Loucy (cell line): ENCODE data around the gene MICALL1.
A peak's percentile ranks its signal among the peaks of the same experiment; 100 is the strongest.
"Not testable (repeated sequence)": the region's sequence is repeated elsewhere in the genome, so short reads cannot be mapped to it uniquely, and the experiment has no call there.

Experiments used
- H2AFZ ChIP-seq: fragments of 200-600 bp; sonication (generic); 2 replicates; pipeline ENCODE4 v1.6.0; 2016; ENCODE audit warnings: antibody characterized with exemption, mild to moderate bottlenecking, low read length, moderate library complexity
- H3F3A ChIP-seq: fragments of 200-600 bp; 2 replicates; pipeline ENCODE4 v1.6.0; 2016; ENCODE audit warnings: antibody characterized with exemption, low read depth, mild to moderate bottlenecking
- H3K27me3 ChIP-seq: fragments of 200-600 bp; sonication (generic); 2 replicates; pipeline ENCODE4 v1.6.1; 2014; ENCODE audit warnings: low read length, mild to moderate bottlenecking; ENCODE audit not compliant: insufficient read depth, poor library complexity, severe bottlenecking
- H3K36me3 ChIP-seq: fragments of 200-600 bp; sonication (generic); 2 replicates; pipeline ENCODE4 v1.6.1; 2016; ENCODE audit warnings: low read length; ENCODE audit not compliant: insufficient read depth
- H3K4me1 ChIP-seq: fragments of 200-600 bp; sonication (generic); 2 replicates; pipeline ENCODE4 v1.5.1; 2014; ENCODE audit warnings: low read length, mild to moderate bottlenecking; ENCODE audit not compliant: insufficient read depth, poor library complexity, severe bottlenecking
- H3K4me2 ChIP-seq: fragments of 200-600 bp; sonication (generic); 2 replicates; pipeline ENCODE4 v1.6.0; 2014; ENCODE audit warnings: antibody characterized with exemption, low read length, low read depth, mild to moderate bottlenecking; ENCODE audit not compliant: poor library complexity, severe bottlenecking
- H3K4me3 ChIP-seq: fragments of 200-600 bp; sonication (generic); 2 replicates; pipeline ENCODE4 v1.5.1; 2014; ENCODE audit warnings: low read length, mild to moderate bottlenecking, mixed read lengths; ENCODE audit not compliant: poor library complexity, severe bottlenecking
- H3K79me2 ChIP-seq: fragments of 200-600 bp; sonication (generic); 2 replicates; pipeline ENCODE4 v1.6.1; 2014; ENCODE audit warnings: low read length; ENCODE audit not compliant: insufficient read depth
- H3K9ac ChIP-seq: fragments of 200-600 bp; sonication (generic); 2 replicates; pipeline ENCODE4 v1.6.0; 2014; ENCODE audit warnings: mild to moderate bottlenecking, low read depth, low read length, moderate library complexity; ENCODE audit not compliant: poor library complexity, severe bottlenecking
- H3K9me2 ChIP-seq: fragments of 200-600 bp; sonication (generic); replicated peaks from 2 replicates; pipeline ENCODE4 v1.6.1; 2016; ENCODE audit warnings: low read depth, low read length, mixed read lengths
- H3K9me3 ChIP-seq: fragments of 200-600 bp; sonication (generic); 2 replicates; pipeline ENCODE4 v1.6.1; 2014; ENCODE audit warnings: mild to moderate bottlenecking, antibody characterized with exemption, low read length, low read depth; ENCODE audit not compliant: insufficient read depth
- H4K20me1 ChIP-seq: fragments of 200-600 bp; sonication (generic); 2 replicates; pipeline ENCODE4 v1.6.0; 2014; ENCODE audit warnings: antibody characterized with exemption, low read length, mild to moderate bottlenecking; ENCODE audit not compliant: insufficient read depth, poor library complexity, severe bottlenecking
- CTCF ChIP-seq: fragments of 200-600 bp; sonication (generic); conservative IDR thresholded peaks from 2 replicates; pipeline ENCODE4 v1.5.1; 2014; ENCODE audit warnings: mild to moderate bottlenecking, antibody characterized with exemption, low read length
- EZH2phosphoT487 ChIP-seq: fragments of 200-600 bp; IDR thresholded peaks from 2 replicates; pipeline ENCODE4 v1.6.1; 2018; ENCODE audit warnings: antibody characterized with exemption, mild to moderate bottlenecking, moderate library complexity, borderline replicate concordance

MICALL1 gene

GRCh38 chr22:37953062-37953436, 47.0 kb downstream of the MICALL1 start:
- peak overlapping the region; percentile 87 for H3K9ac ChIP-seq
- peaks cover 26% of the 10 kb centered on the region for H3K79me2 ChIP-seq
- TF ChIP-seq EZH2phosphoT487 (no peak), CTCF (no peak)
- no peaks in the 10 kb centered on the region for H3K9me3 ChIP-seq
- H3K36me3 ChIP-seq, result peaks cover 6% of the 10 kb centered on the region; the same call in 1 of the 2 replicates
- H3F3A ChIP-seq, result no peaks in the 10 kb centered on the region
- peak overlapping the region; percentile 87 for H3K4me2 ChIP-seq
- peaks cover 7% of the 10 kb centered on the region for H4K20me1 ChIP-seq
- no peaks in the 10 kb centered on the region for H3K27me3 ChIP-seq
- H2AFZ ChIP-seq, result peak overlapping the region; percentile 90
- H3K4me3 ChIP-seq, result peak overlapping the region; percentile 85
- no peaks in the 10 kb centered on the region for H3K9me2 ChIP-seq
- H3K4me1 ChIP-seq, result peaks cover 18% of the 10 kb centered on the region

GRCh38 chr22:37953437-37954179, 47.5 kb downstream of the MICALL1 start, which contains the start of the genes C22orf23 and POLR2F:
Gene C22orf23 (minus strand): TSS chr22:37953601. CDS start chr22:37953149, 452 bp downstream.
Gene POLR2F (plus strand): TSS chr22:37953699. CDS start chr22:37953788, 89 bp downstream.
- TF ChIP-seq EZH2phosphoT487 (no peak), CTCF (no peak)
- peak within 1 kb of the TSS; percentile 87 for H3K4me2 ChIP-seq

GRCh38 chr22:37954686-37955085, 48.6 kb downstream of the MICALL1 start:
- Histone ChIP-seq H2AFZ (no peak overlapping the region), H3K4me3 (peak overlapping the region; percentile 85), H3K79me2 (peaks cover 26% of the 10 kb centered on the region), H3K27me3 (no peaks in the 10 kb centered on the region), H3K9me3 (no peaks in the 10 kb centered on the region), H4K20me1 (peaks cover 7% of the 10 kb centered on the region), H3K4me1 (peaks cover 18% of the 10 kb centered on the region), H3K4me2 (peak overlapping the region; percentile 87), H3K9me2 (no peaks in the 10 kb centered on the region), H3K36me3 (peaks cover 15% of the 10 kb centered on the region; the same call in 1 of the 2 replicates), H3F3A (no peaks in the 10 kb centered on the region), H3K9ac (peak overlapping the region; percentile 87)
- TF ChIP-seq EZH2phosphoT487, result no peak
- no peak for TF ChIP-seq CTCF

More at GRCh38 chr22:37953437-37954179, 47.5 kb downstream of the MICALL1 start, which contains the start of the genes C22orf23 and POLR2F:
- H3K27me3 ChIP-seq, result no peaks in the 10 kb centered on the region
- H3K9me2 ChIP-seq, result no peaks in the 10 kb centered on the region
- peaks cover 18% of the 10 kb centered on the region for H3K4me1 ChIP-seq
- H3F3A ChIP-seq, result no peaks in the 10 kb centered on the region
- peaks cover 26% of the 10 kb centered on the region for H3K79me2 ChIP-seq
- peak within 1 kb of the TSS; percentile 87 for H3K9ac ChIP-seq
- peak within 1 kb of the TSS; percentile 90 for H2AFZ ChIP-seq
- H3K36me3 ChIP-seq, result peaks cover 6% of the 10 kb centered on the region; the same call in 1 of the 2 replicates
- peak within 1 kb of the TSS; percentile 85 for H3K4me3 ChIP-seq
- peaks cover 7% of the 10 kb centered on the region for H4K20me1 ChIP-seq
- H3K9me3 ChIP-seq, result no peaks in the 10 kb centered on the region

GRCh38 chr22:37955825-37956397, 49.8 kb downstream of the MICALL1 start:
- peaks cover 18% of the 10 kb centered on the region for H3K4me1 ChIP-seq
- not testable (repeated sequence) for H3F3A ChIP-seq
- H3K79me2 ChIP-seq, result peaks cover 26% of the 10 kb centered on the region

More at GRCh38 chr22:37955825-37956397, 49.8 kb downstream of the MICALL1 start:
- H4K20me1 ChIP-seq, H3K9me3 ChIP-seq, H2AFZ ChIP-seq, H3K9ac ChIP-seq, H3K9me2 ChIP-seq, H3K4me2 ChIP-seq, H3K27me3 ChIP-seq, H3K4me3 ChIP-seq: not testable (repeated sequence)
- peaks cover 18% of the 10 kb centered on the region; the same call in 1 of the 2 replicates for H3K36me3 ChIP-seq
